ENCODE measurements around the gene TLE4.

- no peak for TF ChIP-seq CEBPB (IDR thresholded peaks at IDR 0.05; ENCODE audit: borderline replicate concordance in 1 of 2, low read depth in 2 of 2, low read length in 2 of 2)
- no peak for TF ChIP-seq POLR2AphosphoS5 (IDR thresholded peaks at IDR 0.05; ENCODE audit: low read length)
- TF ChIP-seq MAX (IDR thresholded peaks at IDR 0.05; ENCODE audit: low read depth, low read length): no peak
- no peak for TF ChIP-seq EZH2 (IDR thresholded peaks at IDR 0.05; ENCODE audit: borderline replicate concordance, control insufficient read depth, low read depth, low read length)
- TF ChIP-seq ZNF217 (IDR thresholded peaks at IDR 0.05): no peak
- no peak for TF ChIP-seq SIN3A (IDR thresholded peaks at IDR 0.05; ENCODE audit: low read depth, low read length)
- TF ChIP-seq CTCF (IDR thresholded peaks at IDR 0.05 in 2 of 3, conservative IDR thresholded peaks at IDR 0.05 in 1 of 3; ENCODE audit: control insufficient read depth in 2 of 3, extremely low read depth in 1 of 3, insufficient read depth in 1 of 3, low read depth in 3 of 3, low read length in 3 of 3): no peak
- TF ChIP-seq LARP7 (IDR thresholded peaks at IDR 0.05): no peak
- TF ChIP-seq PBX3 (IDR thresholded peaks at IDR 0.05; ENCODE audit: insufficient replicate concordance, low read depth, low read length): no peak
Observed at GRCh38 chr9:79706512-79706911, 134.7 kb downstream of the TLE4 start.
